Activated CD4-positive, alpha-beta T cell treated with anti-CD3 and anti-CD28 coated beads, Interleukin-2, amount 10 ng/mL, durations not matched to agents 7 days and 5 days (primary cell): Measurements from ENCODE around the gene PEAK1. TPM values are rescaled to one million over a fixed set of nuclear protein-coding genes. Genes with fewer than 3 reads are reported as not detected.

Source experiments
- CTCF ChIA-PET: fragments of 350-600 bp; sonication (Branson Sonifier 250); formaldehyde crosslinking; loops from one replicate; lab custom pipeline; 2021; ENCODE audit warnings: antibody characterized with exemption; lab: Charles Lee
- POLR2A ChIA-PET: fragments of 350-600 bp; sonication (Branson Sonifier 250); formaldehyde crosslinking; loops from one replicate; lab custom pipeline; 2021; ENCODE audit warnings: antibody characterized with exemption; lab: Charles Lee
- DNase-seq: peaks from one replicate; pipeline ENCODE4 v3.0.0-alpha.2; 2020
- H3K27ac Mint-ChIP-seq: one replicate; pipeline ENCODE4 v1.8.0; 2021; ENCODE audit warnings: mild to moderate bottlenecking, moderate library complexity, mixed read lengths
- H3K27me3 Mint-ChIP-seq: one replicate; pipeline ENCODE4 v1.8.0; 2021; ENCODE audit warnings: mixed read lengths
- H3K36me3 Mint-ChIP-seq: one replicate; pipeline ENCODE4 v1.8.0; 2021; ENCODE audit warnings: low read depth, mixed read lengths
- H3K4me1 Mint-ChIP-seq: one replicate; pipeline ENCODE4 v1.8.0; 2021; ENCODE audit warnings: mixed read lengths
- H3K4me3 Mint-ChIP-seq: one replicate; pipeline ENCODE4 v1.8.0; 2021; ENCODE audit warnings: mild to moderate bottlenecking, moderate library complexity, mixed read lengths
- H3K9me3 Mint-ChIP-seq: one replicate; pipeline ENCODE4 v1.8.0; 2021; ENCODE audit warnings: mixed read lengths
- total RNA-seq, 2 experiments: library from RNA; stranded (reverse); gene quantifications; one replicate each; pipeline ENCODE4 v1.2.3, GENCODE V29; 2021

The PEAK1 gene
- total RNA-seq, 2 experiments from 2014 or later, result 27.9 to 29.4 TPM

- H3K9me3 Mint-ChIP-seq, result no peaks in the 10 kb centered on the region
- peak overlapping the region; percentile 65 for H3K4me3 Mint-ChIP-seq
- no peak for DNase-seq
- H3K27me3 Mint-ChIP-seq, result peaks cover 11% of the 10 kb centered on the region
- POLR2A ChIA-PET, result no interaction called here
- peaks cover 2% of the 10 kb centered on the region for H3K36me3 Mint-ChIP-seq
- H3K27ac Mint-ChIP-seq, result peak overlapping the region; percentile 57
- CTCF ChIA-PET, result interaction anchor here (0.8 to 2.3 kb wide), 4 partner anchors 10 to 427 kb away, joined by 3 to 9 read pairs (median 5); no protein-coding TSS in a partner anchor
- H3K4me1 Mint-ChIP-seq, result peaks cover 18% of the 10 kb centered on the region
Observed at GRCh38 chr15:77069521-77070121, 350.3 kb downstream of the PEAK1 start.

GRCh38 chr15:77068633-77069032 is 351.3 kb downstream of the PEAK1 start:
- no peak overlapping the region for H3K27ac Mint-ChIP-seq
- CTCF ChIA-PET, result interaction anchor here (0.7 to 2.3 kb wide), 3 partner anchors 9 to 95 kb away, joined by 3 to 9 read pairs (median 7); no protein-coding TSS in a partner anchor
- peaks cover 18% of the 10 kb centered on the region for H3K4me1 Mint-ChIP-seq
- H3K27me3 Mint-ChIP-seq, result peaks cover 8% of the 10 kb centered on the region
- DNase-seq, result no peak
- H3K9me3 Mint-ChIP-seq, result no peaks in the 10 kb centered on the region
- no peak overlapping the region for H3K4me3 Mint-ChIP-seq
- peaks cover 2% of the 10 kb centered on the region for H3K36me3 Mint-ChIP-seq
- POLR2A ChIA-PET, result no interaction called here

GRCh38 chr15:77067691-77068367 is 352.1 kb downstream of the PEAK1 start:
- Mint-ChIP-seq H3K36me3 (peaks cover 2% of the 10 kb centered on the region), H3K4me3 (no peak overlapping the region), H3K9me3 (no peaks in the 10 kb centered on the region), H3K4me1 (peaks cover 19% of the 10 kb centered on the region), H3K27me3 (peaks cover 8% of the 10 kb centered on the region), H3K27ac (no peak overlapping the region)
- POLR2A ChIA-PET, result no interaction called here
- no peak for DNase-seq
- CTCF ChIA-PET, result interaction anchor here (2.2 to 2.3 kb wide), 2 partner anchors 9 to 94 kb away, joined by 7 to 9 read pairs; no protein-coding TSS in a partner anchor

DNA sequence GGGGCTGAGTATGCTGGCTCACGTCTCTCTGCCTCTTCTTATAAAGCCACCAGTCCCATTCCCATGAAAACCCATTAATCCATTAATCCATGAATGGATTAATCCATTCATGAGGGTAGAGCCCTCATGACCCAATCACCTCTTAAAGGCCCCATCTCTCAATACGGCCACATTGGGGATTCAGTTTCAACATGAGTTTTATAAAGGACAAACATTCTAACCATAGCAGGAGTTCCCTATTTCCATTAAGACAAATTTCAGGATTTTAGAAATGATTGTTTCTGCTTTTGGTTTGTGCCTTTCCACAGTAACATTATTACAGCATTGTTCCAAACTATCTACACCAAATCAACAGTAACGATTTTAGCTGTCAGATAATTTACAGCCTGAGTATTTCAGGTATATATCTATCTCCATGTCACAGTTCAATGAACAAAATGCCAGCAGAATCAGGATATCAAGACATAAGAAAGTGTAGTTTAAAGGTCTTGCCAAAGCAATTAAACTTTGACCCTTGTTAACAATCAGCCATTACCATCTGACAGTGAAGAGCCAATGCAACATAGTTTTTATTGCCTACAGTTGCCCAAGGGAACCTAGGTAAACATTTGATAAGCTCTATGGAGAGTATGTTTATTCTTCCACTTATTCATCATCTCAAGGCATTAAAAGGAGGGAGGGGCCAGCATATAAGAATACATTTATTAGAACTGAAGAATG is 352.8 kb downstream of the PEAK1 start:
- H3K9me3 Mint-ChIP-seq, result no peaks in the 10 kb centered on the region

DNA sequence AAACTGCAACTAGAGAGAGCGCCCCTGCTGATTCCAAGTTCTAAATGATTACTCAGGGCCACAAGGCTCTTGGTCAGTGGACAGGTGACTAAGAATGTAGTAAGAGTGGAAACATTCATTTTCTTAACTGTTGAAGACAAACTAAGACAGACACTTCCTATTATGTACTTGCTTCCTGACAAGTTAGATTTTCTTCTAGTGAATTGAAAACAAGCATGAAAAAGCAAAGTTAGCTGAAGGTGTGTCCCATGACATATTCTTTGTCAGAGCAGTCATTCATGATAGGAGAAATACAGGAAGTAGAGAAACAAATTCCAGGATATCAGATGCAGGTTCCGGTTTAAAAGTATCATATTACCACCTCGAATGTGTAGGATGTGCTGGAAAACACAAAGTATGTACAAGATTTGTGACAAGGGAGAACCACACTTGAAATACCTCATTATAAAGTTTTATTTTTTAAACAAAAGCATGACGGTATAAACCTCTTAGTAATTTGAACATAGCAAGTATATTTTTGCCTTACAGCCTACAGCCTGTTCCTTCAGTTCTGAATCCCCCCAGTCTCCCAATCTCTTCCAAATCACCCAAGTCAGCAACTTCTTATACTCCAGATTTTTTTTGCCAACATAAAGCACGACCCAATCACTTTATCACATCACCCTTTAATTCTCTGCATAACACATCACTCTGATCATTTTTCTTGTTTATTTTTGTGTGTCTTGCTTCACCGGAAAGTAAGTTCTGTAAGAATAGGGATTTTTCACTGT is 355.2 kb downstream of the PEAK1 start:
- peaks cover 6% of the 10 kb centered on the region for H3K27me3 Mint-ChIP-seq
- H3K27ac Mint-ChIP-seq, result no peak overlapping the region
- ChIA-PET POLR2A (no interaction called here), CTCF (interaction anchor here (1.5 kb wide), 1 partner anchor 18 kb away, joined by 4 read pairs; no protein-coding TSS in a partner anchor)
- peaks cover 2% of the 10 kb centered on the region for H3K36me3 Mint-ChIP-seq
- DNase-seq, result no peak
- no peak overlapping the region for H3K4me3 Mint-ChIP-seq
- H3K9me3 Mint-ChIP-seq, result no peaks in the 10 kb centered on the region
- H3K4me1 Mint-ChIP-seq, result peaks cover 17% of the 10 kb centered on the region

More for the DNA sequence above, 352.8 kb downstream of the PEAK1 start:
- ChIA-PET CTCF (interaction anchor here (2.2 to 2.3 kb wide), 2 partner anchors 8 to 93 kb away, joined by 7 to 9 read pairs; no protein-coding TSS in a partner anchor), POLR2A (no interaction called here)
- H3K27ac Mint-ChIP-seq, result no peak overlapping the region
- no peak for DNase-seq
- peaks cover 2% of the 10 kb centered on the region for H3K36me3 Mint-ChIP-seq
- peaks cover 8% of the 10 kb centered on the region for H3K27me3 Mint-ChIP-seq
- H3K4me1 Mint-ChIP-seq, result peaks cover 19% of the 10 kb centered on the region
- H3K4me3 Mint-ChIP-seq, result no peak overlapping the region

DNA sequence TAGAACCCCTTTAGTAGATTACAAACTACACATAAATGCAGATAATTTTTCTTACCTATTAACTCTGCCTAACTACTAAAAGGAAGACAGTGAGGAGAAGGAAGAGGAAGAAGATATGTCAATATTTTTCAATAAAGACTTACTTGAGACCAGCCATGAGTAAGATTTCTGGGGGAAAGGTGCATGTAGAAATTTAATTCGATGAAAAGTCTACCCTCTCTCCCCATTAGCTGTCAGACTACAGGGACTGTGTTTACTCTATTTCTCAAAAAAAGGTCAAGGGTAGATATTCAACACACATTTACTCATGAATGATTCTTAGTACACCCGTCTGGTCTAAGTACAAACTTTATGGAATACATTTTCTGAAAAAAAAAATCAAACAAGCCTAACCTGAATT is 355.8 kb downstream of the PEAK1 start:
- ChIA-PET CTCF (interaction anchor here (1.5 kb wide), 1 partner anchor 17 kb away, joined by 4 read pairs; no protein-coding TSS in a partner anchor), POLR2A (no interaction called here)
- no peak overlapping the region for H3K4me3 Mint-ChIP-seq
- peaks cover 18% of the 10 kb centered on the region for H3K4me1 Mint-ChIP-seq
- H3K27ac Mint-ChIP-seq, result no peak overlapping the region
- H3K27me3 Mint-ChIP-seq, result peaks cover 2% of the 10 kb centered on the region
- no peak for DNase-seq
- no peaks in the 10 kb centered on the region for H3K9me3 Mint-ChIP-seq
- H3K36me3 Mint-ChIP-seq, result peaks cover 2% of the 10 kb centered on the region

DNA sequence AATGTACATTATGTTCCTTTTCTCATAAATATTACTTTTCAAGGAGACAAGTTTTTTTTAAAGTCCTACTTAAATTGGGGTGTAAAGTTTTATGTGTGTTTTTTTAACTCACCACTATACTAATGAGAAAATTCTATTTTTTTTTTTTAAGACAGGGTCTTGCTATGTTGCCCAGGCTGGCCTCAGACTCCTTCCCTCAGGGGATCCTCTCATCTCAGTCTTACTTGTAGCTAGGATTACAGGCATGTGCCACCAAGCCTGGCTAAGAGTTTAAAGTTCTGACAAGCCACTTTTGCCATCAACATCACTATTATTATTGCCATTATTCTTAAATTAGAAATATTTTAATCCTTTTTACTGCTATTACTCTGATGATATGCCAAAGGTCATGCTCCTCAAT is 356.7 kb downstream of the PEAK1 start:
- Mint-ChIP-seq H3K36me3 (no peaks in the 10 kb centered on the region), H3K9me3 (no peaks in the 10 kb centered on the region), H3K27ac (no peak overlapping the region), H3K4me3 (no peak overlapping the region), H3K27me3 (no peaks in the 10 kb centered on the region), H3K4me1 (peaks cover 18% of the 10 kb centered on the region)
- no peak for DNase-seq
- CTCF ChIA-PET, result interaction anchor here (1.5 kb wide), 1 partner anchor 16 kb away, joined by 4 read pairs; no protein-coding TSS in a partner anchor
- POLR2A ChIA-PET, result no interaction called here

- POLR2A ChIA-PET, result no interaction called here
- H3K4me1 Mint-ChIP-seq, result peaks cover 20% of the 10 kb centered on the region
Observed at GRCh38 chr15:77060546-77060945, 359.4 kb downstream of the PEAK1 start.

GRCh38 chr15:77059786-77060361 is 360.0 kb downstream of the PEAK1 start:
- POLR2A ChIA-PET, result interaction anchor here (0.7 kb wide), 1 partner anchor 1196 kb away, joined by 3 read pairs; no protein-coding TSS in a partner anchor
- Mint-ChIP-seq H3K9me3 (no peaks in the 10 kb centered on the region), H3K27me3 (no peaks in the 10 kb centered on the region), H3K4me3 (no peak overlapping the region), H3K27ac (no peak overlapping the region), H3K4me1 (peaks cover 18% of the 10 kb centered on the region), H3K36me3 (no peaks in the 10 kb centered on the region)
- CTCF ChIA-PET, result interaction anchor here (0.6 to 2.3 kb wide), 6 partner anchors 8 to 1512 kb away, joined by 3 to 9 read pairs (median 3); no protein-coding TSS in a partner anchor
- DNase-seq, result no peak

More at GRCh38 chr15:77060546-77060945, 359.4 kb downstream of the PEAK1 start:
- no peaks in the 10 kb centered on the region for H3K9me3 Mint-ChIP-seq
- DNase-seq, result no peak
- no peak overlapping the region for H3K4me3 Mint-ChIP-seq
- no peaks in the 10 kb centered on the region for H3K36me3 Mint-ChIP-seq
- no peak overlapping the region for H3K27ac Mint-ChIP-seq
- no peaks in the 10 kb centered on the region for H3K27me3 Mint-ChIP-seq
- CTCF ChIA-PET, result interaction anchor here (0.6 to 2.3 kb wide), 7 partner anchors 8 to 1512 kb away, joined by 3 to 9 read pairs (median 3); no protein-coding TSS in a partner anchor

- Mint-ChIP-seq H3K4me3 (no peak overlapping the region), H3K27me3 (no peaks in the 10 kb centered on the region), H3K27ac (no peak overlapping the region), H3K36me3 (peaks cover 3% of the 10 kb centered on the region), H3K4me1 (peaks cover 18% of the 10 kb centered on the region), H3K9me3 (no peaks in the 10 kb centered on the region)
- ChIA-PET POLR2A (interaction anchor here (0.6 kb wide), 1 partner anchor 16 kb away, joined by 3 read pairs; no protein-coding TSS in a partner anchor), CTCF (interaction anchor here (0.7 to 2.3 kb wide), 2 partner anchors 10 to 18 kb away, joined by 4 to 9 read pairs; no protein-coding TSS in a partner anchor)
- no peak for DNase-seq
Observed at GRCh38 chr15:77058468-77058867, 361.4 kb downstream of the PEAK1 start.

- Mint-ChIP-seq H3K9me3 (no peaks in the 10 kb centered on the region), H3K27ac (no peak overlapping the region), H3K4me3 (no peak overlapping the region), H3K27me3 (no peaks in the 10 kb centered on the region), H3K4me1 (peaks cover 16% of the 10 kb centered on the region), H3K36me3 (peaks cover 3% of the 10 kb centered on the region)
- ChIA-PET POLR2A (no interaction called here), CTCF (interaction anchor here (0.7 to 1.5 kb wide), 2 partner anchors 17 to 485 kb away, joined by 3 to 4 read pairs; no protein-coding TSS in a partner anchor)
- no peak for DNase-seq
Observed at GRCh38 chr15:77057685-77058084, 362.2 kb downstream of the PEAK1 start.
